ENCODE data around the gene ABCC8. TPM values are rescaled to one million over a fixed set of nuclear protein-coding genes. Genes with fewer than 3 reads are reported as not detected.
A peak's percentile ranks its signal among the peaks of the same experiment; 100 is the strongest.

ABCC8 gene
- total and polyA plus RNA-seq, 12 donors = 0.39 to 216 (median 4.0) TPM; not detected in 1

DNA sequence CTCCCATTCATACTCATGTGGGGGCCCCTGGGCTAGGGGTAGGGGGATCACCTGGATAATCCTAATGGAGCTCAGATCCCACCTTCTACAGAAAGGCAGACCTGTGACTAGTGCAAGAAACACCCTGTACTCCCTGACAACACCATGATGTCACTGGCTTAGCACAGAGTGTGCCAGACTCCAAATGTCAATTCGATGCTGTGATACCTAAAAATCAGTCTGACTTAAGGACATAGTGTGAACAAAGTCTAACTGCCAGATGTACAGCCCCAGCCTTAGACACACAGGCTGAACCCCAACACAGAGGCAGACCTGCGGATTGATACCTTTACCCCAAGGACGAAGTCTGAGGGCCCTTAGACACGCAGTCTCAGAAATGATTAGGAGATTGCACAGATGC, 8.5 kb downstream of the ABCC8 start:
- 79 to 84% (median 82%) methylated on average over 4 of the region's 4 CpGs for WGBS, 4 donors
- H3K9me3 ChIP-seq (replicated peaks in 1 of 3) = no peaks in the 10 kb centered on the region
- peak overlapping the region in 1 of 5 donors; percentile 56 for H3K27ac ChIP-seq
- TF ChIP-seq POLR2A (IDR thresholded peaks at IDR 0.05) = no peak
- TF ChIP-seq, protein P1, sequence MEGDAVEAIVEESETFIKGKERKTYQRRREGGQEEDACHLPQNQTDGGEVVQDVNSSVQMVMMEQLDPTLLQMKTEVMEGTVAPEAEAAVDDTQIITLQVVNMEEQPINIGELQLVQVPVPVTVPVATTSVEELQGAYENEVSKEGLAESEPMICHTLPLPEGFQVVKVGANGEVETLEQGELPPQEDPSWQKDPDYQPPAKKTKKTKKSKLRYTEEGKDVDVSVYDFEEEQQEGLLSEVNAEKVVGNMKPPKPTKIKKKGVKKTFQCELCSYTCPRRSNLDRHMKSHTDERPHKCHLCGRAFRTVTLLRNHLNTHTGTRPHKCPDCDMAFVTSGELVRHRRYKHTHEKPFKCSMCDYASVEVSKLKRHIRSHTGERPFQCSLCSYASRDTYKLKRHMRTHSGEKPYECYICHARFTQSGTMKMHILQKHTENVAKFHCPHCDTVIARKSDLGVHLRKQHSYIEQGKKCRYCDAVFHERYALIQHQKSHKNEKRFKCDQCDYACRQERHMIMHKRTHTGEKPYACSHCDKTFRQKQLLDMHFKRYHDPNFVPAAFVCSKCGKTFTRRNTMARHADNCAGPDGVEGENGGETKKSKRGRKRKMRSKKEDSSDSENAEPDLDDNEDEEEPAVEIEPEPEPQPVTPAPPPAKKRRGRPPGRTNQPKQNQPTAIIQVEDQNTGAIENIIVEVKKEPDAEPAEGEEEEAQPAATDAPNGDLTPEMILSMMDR (IDR thresholded peaks at IDR 0.05) = no peak
- H3K27me3 ChIP-seq = no peaks in the 10 kb centered on the region
- no peaks in the 10 kb centered on the region for H3K4me1 ChIP-seq (replicated peaks in 1 of 2)
- H3K4me3 ChIP-seq = no peak overlapping the region
- intact Hi-C loops (cut with DNase I) = no loop called here
- peak in 1 of 7 donors; percentile 72 for DNase-seq
- H3K36me3 ChIP-seq (replicated peaks in 1 of 2) = no peaks in the 10 kb centered on the region

DNA sequence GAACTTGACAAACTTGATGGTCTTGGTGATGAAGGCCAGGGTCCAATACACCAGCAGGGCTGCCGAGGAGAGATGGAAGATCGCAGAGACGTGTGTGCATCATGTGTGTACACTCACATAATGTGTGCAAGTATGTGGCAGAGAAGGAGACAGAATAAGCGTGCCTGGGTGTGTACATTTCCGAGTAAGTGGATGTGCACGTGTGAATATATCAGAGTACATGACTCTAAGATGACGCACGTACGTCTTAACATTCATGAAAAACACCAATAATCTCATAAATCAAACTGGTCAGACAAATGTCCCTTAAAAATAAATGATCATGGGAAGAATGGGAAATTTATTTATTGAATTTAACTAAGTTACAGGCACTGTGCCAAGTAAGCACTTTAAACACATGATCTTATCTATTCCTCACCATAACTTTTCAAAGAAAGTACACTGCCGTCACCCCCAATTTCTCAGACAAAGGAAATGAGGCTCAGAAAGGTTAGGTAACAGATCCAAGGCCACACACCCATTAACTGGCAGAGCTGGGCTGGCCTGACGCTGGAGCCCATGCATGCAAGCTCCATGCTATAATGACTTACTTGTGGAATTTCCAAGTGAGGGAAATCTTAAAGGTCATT, 13.0 kb downstream of the ABCC8 start:
- H3K9me3 ChIP-seq (replicated peaks in 1 of 3) = no peaks in the 10 kb centered on the region
- WGBS, 4 donors = 64 to 74% (median 72%) methylated on average over 11 of the region's 11 CpGs
- no peak overlapping the region for H3K27ac ChIP-seq
- H3K36me3 ChIP-seq (replicated peaks in 1 of 2) = no peaks in the 10 kb centered on the region
- no peak for TF ChIP-seq POLR2A (IDR thresholded peaks at IDR 0.05)
- TF ChIP-seq, protein P1 (IDR thresholded peaks at IDR 0.05) = no peak
- H3K4me3 ChIP-seq = no peak overlapping the region
- DNase-seq = no peak
- no peaks in the 10 kb centered on the region for H3K27me3 ChIP-seq
- intact Hi-C loops (cut with DNase I) = no loop called here
- H3K4me1 ChIP-seq (replicated peaks in 1 of 2) = no peaks in the 10 kb centered on the region

DNA sequence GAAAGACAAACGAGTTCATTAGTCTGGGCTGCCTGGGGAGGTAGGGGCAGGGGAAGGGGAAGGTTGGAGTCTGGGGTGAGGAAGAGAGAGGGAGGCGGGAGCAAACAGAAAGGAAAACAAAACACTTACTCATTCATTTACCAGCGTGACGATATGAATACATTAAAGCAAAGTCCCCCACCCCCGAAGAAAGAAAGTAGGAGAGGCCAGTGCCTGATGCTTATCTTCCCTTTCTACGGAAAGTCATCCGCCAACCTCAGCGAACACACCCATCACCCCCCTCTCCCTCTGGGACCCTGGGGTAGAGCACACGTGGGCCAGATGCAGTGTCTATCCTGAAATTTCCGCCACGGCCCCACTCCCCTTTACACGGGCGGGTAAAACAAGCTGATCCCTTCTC, 13.7 kb downstream of the ABCC8 start:
- TF ChIP-seq, protein P1 (IDR thresholded peaks at IDR 0.05) = no peak
- TF ChIP-seq POLR2A (IDR thresholded peaks at IDR 0.05) = no peak
- H3K4me1 ChIP-seq (replicated peaks in 1 of 2) = no peaks in the 10 kb centered on the region
- 66 to 77% (median 74%) methylated on average over 13 of the region's 13 CpGs for WGBS, 4 donors
- H3K36me3 ChIP-seq (replicated peaks in 1 of 2) = no peaks in the 10 kb centered on the region
- no peak overlapping the region for H3K4me3 ChIP-seq
- H3K27me3 ChIP-seq = no peaks in the 10 kb centered on the region
- no peak for DNase-seq
- H3K9me3 ChIP-seq (replicated peaks in 1 of 3) = no peaks in the 10 kb centered on the region
- H3K27ac ChIP-seq = no peak overlapping the region
- intact Hi-C loops (cut with DNase I) = no loop called here

DNA sequence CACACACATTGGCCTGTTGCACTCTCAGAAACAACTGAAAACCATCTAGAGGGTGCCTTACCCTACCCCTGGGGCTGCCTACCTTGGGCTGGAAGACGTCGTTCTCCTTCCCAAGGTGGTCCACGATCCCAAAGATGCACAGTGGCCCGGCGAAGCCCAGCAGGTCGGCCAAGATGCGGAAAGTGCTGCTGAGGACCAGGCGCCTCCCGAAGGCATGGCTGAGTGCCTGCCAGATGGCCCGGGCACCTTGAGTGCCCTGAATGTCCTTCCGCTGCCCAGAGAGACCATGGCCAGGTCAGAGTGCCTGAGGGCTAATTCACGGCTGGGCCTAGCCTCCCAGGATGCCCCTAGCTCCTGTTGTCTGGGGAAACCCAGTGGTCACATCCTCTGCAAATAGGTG, 16.2 kb downstream of the ABCC8 start:
- no peaks in the 10 kb centered on the region for H3K4me1 ChIP-seq (replicated peaks in 1 of 2)
- no peak overlapping the region for H3K27ac ChIP-seq
- H3K4me3 ChIP-seq = no peak overlapping the region
- TF ChIP-seq, protein P1 (IDR thresholded peaks at IDR 0.05) = no peak
- TF ChIP-seq POLR2A (IDR thresholded peaks at IDR 0.05) = no peak
- H3K27me3 ChIP-seq = no peaks in the 10 kb centered on the region
- DNase-seq = no peak
- no peaks in the 10 kb centered on the region for H3K36me3 ChIP-seq (replicated peaks in 1 of 2)
- 90 to 100% (median 91%) methylated on average over 1 to 12 of the region's 12 CpGs for WGBS, 4 donors
- H3K9me3 ChIP-seq (replicated peaks in 1 of 3) = no peaks in the 10 kb centered on the region
- intact Hi-C loops (cut with DNase I) = no loop called here
